Measurements from ENCODE around the gene ACTR2.
A peak's percentile ranks its signal among the peaks of the same experiment; 100 is the strongest.
"Not testable (repeated sequence)": the region's sequence is repeated elsewhere in the genome, so short reads cannot be mapped to it uniquely, and the experiment has no call there.

The ACTR2 gene

GRCh38 chr2:65221275-65221674 lies 6.4 kb upstream of the ACTR2 start:
- DNase-seq = not testable (repeated sequence)

DNA sequence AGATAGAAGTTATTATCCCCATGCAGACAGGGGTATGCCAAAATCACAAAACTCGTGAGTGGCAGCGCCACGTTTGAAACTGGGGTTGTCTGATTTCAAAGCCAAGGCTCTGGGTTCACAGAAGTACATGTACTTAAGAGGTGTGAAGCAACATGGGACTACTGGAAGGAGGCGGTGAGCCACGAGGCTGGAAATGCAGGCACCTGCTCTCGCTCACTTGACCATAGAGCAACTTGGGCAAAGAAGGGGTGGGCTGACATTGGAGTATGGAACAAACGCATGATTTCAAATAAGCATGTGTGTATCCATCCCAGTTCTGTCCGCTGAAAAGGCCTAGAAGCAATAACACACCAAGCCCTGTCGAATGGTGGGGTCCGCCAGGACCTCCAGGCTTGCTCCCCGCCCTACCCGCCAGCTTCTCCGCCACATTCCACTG lies 593 bp upstream of the ACTR2 start:
- DNase-seq = peak; percentile 86

DNA sequence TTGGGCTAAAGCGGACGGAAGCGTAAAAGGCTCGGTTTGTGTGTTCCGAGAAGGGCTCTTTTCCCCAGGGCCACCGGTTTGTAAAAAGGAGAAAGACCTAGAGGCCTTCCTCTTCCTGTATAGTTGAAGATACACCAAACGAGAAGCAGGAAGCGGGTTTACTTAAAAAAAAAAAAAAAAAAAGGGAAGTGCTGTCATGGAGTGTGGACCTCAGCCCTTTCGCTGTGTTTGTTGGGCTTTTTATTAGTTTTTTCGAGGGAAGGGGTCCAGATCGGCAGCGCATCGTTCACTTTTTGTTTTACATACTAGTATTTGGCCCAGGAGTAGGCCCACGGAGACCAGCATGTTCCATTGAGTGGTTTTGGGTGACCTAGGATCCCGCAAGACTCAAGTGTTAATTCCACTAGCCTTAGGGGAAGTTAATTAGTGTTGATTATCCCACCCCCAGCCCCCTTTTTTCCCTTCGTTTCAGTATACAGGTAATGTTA lies 676 bp downstream of the ACTR2 start:
- DNase-seq = no peak

DNA sequence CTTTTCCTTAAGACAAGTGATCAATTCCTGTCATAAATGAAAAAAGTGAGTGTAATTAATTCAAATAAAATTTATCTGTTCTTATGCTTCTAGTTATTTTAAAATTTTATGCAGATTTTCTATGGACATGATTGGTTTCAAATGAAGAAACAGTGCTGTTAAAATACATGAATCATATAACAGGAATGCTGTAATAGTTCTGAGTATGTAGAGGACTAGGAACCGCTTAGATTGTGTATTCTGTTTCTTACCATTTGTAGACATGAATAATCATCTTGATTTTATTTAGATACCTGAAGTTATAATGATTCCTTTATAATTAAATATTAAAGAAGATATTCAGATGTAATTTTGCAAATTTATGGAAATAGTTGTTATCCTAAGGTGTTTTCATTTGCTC lies 3.5 kb downstream of the ACTR2 start:
- no peak for DNase-seq

DNA sequence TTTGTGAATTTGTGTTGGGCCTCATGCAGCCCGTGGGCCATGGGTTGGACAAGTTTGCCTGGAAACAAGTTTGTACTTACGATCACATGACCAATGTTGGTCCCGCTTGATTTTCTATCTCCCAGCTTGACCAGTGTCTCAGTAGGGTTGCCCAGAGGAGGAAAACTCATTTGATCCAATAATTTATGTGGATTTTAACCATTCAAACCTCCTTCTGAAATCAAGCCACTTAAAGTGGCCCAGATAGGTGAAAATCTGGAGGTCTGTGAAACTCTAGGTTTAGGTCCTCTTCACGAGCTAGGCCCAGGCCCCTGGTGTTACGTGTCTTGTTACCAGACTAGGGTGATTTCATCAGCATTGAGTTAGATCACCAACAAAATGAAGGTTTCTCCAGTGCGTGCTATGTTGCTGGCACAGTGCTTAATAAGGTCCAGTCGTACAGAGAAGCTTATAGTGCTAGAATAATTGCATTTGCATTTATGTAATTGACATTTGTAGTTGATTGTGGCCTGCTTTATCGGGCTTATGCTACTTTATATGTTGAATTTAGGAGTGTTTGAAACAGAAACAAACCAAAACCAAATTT lies 4.4 kb downstream of the ACTR2 start:
- DNase-seq = no peak

DNA sequence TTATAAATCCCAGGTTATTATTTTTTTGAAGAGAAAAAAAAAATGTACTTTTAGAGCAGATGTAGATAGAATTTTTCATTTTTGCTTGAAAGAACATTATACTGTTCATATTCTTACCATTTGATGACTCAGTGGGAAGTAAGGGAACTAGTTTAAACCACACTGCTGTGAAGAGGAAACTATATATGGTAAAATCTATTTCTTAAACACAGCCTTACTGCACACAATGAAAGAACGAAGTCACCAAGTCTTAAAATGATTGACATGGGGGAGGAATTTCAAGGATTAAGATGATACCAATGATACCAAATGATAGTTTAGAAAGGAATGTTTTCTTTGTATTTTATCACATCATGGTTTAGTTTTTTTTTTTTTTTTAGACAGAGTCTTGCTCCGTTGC lies 5.0 kb downstream of the ACTR2 start:
- DNase-seq = no peak

DNA sequence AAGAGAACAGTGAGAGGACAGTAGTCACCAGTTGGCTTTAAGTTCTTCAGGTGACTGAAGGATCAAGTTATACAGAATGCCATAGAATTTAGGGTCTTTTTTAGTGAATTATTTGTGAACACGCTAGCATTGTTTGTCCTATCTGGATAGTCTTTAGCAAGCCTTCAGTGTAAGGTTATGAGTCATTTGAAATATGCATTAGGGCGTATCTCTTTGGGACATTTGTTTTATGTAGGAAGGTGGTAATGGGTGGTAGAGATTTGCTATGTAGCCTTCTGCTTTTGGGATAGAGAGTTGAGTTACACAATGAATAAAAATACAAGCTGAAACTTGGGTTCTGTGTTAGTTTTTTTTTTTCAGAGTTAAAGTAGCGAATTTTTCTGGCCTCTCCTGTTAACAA lies 13.0 kb downstream of the ACTR2 start:
- DNase-seq = no peak

DNA sequence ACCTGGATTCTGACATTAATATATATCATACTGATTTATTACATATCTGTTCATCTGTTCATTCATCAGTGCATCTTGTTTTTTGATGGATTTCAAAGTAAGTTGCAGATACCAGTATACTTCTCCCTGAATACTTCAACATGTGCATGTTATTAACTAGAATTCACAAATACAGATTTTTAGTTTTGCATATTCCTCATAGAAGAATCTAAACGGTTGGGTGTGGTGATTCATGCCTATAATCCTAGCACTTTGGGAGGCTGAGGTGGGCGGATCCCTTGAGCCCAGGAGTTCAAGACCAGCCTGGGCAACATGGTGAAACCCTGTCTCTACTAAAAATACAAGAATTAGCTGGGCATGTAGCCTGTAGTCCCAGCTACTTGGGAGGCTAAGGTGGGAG lies 16.8 kb downstream of the ACTR2 start:
- not testable (repeated sequence) for DNase-seq

GRCh38 chr2:65252640-65253039 lies 25.0 kb downstream of the ACTR2 start:
- DNase-seq = no peak

DNA sequence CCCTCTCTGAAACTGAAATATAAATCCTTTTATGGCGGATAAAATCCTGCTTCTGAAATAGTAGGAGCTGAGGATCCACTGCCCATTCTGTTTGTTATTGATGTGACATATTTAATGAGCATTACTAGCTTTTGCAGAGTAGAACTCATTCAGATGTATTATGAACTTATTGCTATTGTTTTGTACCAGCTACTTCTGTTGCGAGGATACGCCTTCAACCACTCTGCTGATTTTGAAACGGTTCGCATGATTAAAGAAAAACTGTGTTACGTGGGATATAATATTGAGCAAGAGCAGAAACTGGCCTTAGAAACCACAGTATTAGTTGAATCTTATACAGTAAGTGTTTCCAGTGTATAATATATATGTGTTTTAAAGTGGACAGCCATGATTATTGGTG lies 27.7 kb downstream of the ACTR2 start:
- no peak for DNase-seq

- DNase-seq = no peak
These were observed 28.4 kb downstream of the ACTR2 start for GRCh38 chr2:65256054-65256453.

DNA sequence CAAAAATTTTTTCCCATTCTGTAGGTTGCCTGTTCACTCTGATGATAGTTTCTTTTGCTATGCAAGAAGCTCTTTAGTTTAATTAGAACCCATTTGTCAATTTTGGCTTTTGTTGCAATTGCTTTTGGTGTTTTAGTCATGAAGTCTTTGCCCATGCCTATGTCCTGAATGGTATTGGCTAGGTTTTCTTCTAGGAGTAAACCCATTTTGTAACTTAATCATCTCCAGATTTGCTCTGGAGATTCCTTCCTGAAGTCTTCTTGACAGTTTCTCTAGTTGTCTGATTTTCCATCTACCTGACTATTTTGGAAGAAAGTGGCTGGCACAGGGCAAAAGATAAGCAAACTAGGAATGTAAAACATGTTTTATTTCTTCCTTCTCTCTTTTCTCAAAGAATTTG lies 30.2 kb downstream of the ACTR2 start:
- DNase-seq = not testable (repeated sequence)

DNA sequence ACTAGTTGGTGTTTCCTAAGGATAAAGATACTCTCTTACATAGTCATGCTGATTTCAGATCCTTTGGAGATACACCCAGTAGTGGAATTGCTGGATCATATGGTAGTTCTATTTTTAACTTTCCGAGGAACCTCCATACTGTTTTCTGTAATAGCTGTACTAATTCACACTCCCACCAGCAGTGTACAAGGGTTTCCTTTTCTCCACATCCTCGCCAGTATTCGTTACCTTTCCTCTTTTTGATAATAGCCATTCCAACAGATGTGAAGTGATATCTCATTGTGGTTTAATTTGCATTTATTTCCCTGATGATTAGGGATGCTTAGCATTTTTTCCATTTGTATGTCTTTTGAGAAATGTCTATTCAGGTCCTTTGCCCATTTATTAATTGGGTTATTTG lies 34.0 kb downstream of the ACTR2 start:
- no peak for DNase-seq

GRCh38 chr2:65263262-65263661 lies 35.6 kb downstream of the ACTR2 start:
- no peak for DNase-seq

- DNase-seq = no peak
These were observed 36.4 kb downstream of the ACTR2 start for GRCh38 chr2:65263986-65264385.

GRCh38 chr2:65264821-65265670 lies 37.4 kb downstream of the ACTR2 start:
- peak; percentile 26 for DNase-seq

- DNase-seq = no peak
These were observed 38.0 kb downstream of the ACTR2 start for GRCh38 chr2:65265671-65266045.

- no peak for DNase-seq
These were observed 39.4 kb downstream of the ACTR2 start for GRCh38 chr2:65267008-65267407.

DNA sequence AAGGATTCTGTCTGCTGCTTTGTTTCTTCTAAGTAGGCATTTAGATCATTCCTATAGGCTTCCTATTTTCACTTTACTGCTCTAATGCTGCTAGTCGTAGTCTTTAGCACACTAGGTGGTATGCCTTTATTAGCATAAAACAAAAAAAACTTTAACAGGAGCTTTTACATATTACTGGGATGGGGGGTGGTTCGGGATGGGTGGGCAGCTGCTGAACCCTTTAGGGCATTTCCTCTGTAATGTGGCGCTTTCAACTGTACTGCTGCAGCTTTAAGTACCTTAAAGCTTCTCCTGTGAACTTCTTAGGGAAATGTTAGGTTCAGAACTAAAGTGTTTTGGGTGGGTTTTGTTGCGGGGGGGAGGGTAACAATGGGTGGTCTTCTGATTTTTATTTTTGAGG lies 41.3 kb downstream of the ACTR2 start:
- DNase-seq = no peak

DNA sequence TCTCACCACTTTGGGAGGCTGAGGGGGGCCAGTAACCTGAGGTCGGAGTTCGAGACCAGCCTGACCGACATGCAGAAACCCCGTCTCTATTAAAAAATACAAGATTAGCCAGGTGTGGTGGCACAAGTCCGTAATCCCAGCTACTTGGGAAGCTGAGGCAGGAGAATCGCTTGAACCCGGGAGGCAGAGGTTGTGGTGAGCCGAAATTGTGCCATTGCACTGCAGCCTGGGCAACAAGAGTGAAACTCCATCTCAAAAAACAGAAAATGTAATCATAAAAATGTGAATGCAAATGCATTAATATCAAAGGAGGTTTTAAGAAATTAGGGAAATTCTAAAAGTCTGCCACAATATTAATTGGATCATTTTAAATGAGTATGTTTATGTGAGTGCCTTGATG lies 45.7 kb downstream of the ACTR2 start:
- no peak for DNase-seq

DNA sequence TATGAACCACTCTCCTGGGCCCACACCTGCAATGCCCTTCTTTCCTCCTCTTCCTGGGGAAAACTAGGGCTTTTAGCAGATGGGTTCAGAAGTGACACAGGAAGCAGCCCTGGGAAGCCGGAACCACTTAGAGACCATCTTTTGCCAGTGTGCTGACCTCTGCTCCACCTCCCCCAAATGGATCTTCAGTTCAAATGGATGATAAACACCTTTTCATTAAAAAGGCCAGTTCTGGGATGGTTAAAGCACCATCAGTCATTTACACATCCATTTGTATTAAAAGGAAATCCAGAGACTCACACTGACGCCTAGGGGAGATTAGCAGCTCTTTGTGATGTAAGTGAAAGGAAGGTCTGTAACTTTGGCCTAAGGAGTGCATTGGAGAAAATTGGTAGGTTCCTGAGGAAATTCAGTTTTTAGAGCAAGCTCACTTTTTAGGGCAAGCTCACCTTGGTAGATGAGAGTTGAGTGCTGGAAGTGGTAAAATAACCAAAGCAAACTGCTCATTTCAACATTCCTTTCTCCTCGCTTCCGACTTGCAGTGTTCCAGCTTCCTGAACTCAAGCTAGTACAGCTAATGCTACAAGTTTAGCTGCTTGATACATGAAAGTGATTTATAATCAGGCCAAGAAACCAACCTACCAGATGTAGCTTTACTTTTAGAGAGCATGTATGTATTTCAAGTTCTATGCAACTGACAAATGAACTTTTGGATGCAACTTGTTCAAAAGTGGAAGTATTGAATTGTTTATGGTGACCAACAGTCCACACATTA lies 47.7 kb downstream of the ACTR2 start:
- no peak for DNase-seq

DNA sequence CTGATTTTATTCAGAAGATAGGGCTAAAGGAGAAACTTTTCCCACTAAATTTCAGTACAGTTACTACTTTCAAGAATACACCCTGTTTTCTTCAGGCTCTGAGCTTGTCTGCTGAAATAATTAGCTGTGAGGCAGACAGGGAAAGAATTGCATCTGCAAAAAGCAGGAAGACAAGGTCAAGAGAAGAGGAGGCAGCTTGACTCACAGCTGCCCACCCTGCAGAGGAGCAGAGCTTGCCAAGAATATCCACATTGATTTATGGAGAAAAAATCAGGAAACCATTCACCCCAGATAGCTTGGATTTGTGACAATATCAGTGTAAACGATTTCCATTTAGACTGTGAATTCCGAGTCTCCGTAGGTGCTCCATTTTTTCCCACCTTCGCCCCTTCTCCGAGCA lies 49.0 kb downstream of the ACTR2 start:
- DNase-seq = no peak

GRCh38 chr2:65277118-65277517 lies 49.5 kb downstream of the ACTR2 start:
- no peak for DNase-seq
